Measurements from ENCODE around the gene TENM4. TPM values are rescaled to one million over a fixed set of nuclear protein-coding genes. Genes with fewer than 3 reads are reported as not detected.

The TENM4 gene
- total RNA-seq, 1 donor from 2014 or later = not detected

DNA sequence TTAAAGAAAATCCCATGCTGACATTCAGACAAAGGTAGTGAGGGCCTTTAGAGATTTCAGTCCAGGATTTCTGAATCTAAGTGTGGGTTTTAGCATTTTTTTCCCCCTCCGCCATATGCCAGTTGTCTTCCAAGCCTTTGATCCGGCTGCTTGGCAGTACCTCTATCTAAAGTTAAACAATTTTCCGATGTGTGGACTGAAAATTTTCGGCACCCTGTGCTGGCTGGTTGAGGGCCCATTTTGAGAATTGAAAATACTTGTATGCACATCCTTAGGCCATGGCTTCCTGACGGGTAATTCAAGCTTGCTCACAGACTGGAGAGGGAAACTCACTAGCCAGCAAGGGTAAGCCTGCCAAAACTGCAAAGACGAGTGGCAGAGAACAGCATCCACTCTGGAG lies 734.3 kb downstream of the TENM4 start:
- no peaks in the 10 kb centered on the region for H3K4me1 Mint-ChIP-seq
- intact Hi-C loops (cut with micrococcal nuclease) = no loop called here
- no peaks in the 10 kb centered on the region for H3K9me3 Mint-ChIP-seq
- no peaks in the 10 kb centered on the region for H3K36me3 Mint-ChIP-seq (ENCODE audit: low read depth)
- H3K27me3 Mint-ChIP-seq = peaks cover 2% of the 10 kb centered on the region
- DNase-seq = no peak
- H3K4me3 Mint-ChIP-seq = no peak overlapping the region
- H3K27ac Mint-ChIP-seq = no peak overlapping the region

DNA sequence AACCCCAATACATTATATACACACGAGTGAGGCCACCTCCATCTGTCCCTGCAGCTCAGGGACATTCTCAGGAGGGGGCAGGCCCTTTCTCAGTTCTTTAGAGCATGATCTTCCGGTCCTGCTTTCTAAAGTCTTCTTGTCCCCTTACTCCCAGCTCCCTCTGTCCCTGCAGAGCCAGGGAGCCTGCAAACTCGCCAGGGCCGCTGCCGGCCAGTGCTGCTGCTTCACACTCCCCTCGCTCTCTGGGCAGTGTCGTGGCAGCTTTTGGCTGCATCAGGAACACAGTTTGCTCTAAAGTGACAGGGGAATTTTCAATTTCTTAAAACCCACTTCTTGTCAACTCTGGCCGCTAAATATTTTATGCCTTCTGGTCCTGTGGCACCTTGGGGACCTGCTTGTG lies 736.0 kb downstream of the TENM4 start:
- no peak overlapping the region for H3K27ac Mint-ChIP-seq
- H3K36me3 Mint-ChIP-seq (ENCODE audit: low read depth) = no peaks in the 10 kb centered on the region
- intact Hi-C loops (cut with micrococcal nuclease) = no loop called here
- no peaks in the 10 kb centered on the region for H3K4me1 Mint-ChIP-seq
- DNase-seq = no peak
- H3K27me3 Mint-ChIP-seq = peaks cover 2% of the 10 kb centered on the region
- no peak overlapping the region for H3K4me3 Mint-ChIP-seq
- H3K9me3 Mint-ChIP-seq = no peaks in the 10 kb centered on the region

DNA sequence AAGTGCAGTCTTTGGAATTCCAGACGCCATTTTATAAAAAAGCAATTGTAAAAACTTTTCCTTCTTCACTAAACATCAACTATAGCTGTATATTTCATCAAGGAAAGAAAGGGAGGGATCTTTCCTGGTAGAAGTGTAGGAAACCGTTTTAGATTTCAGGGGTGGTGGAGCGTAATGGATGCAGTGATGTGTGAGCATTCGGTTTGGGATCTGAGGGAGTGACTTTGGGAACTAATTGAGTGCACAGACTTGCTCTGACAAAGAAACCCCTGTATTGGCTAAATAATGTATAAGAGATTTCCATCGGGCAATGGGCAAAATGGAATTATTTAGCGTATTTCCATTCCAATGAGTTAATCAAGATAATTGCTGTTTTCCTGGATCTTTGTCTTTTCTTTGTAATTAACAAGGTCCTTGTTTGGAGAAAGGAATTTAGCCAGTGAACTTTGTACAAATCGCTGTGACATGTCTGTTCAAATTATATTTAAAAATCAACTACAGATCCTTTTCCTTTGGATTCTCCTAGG lies 741.2 kb downstream of the TENM4 start:
- intact Hi-C loops (cut with micrococcal nuclease) = no loop called here
- Mint-ChIP-seq H3K27me3 (peaks cover 11% of the 10 kb centered on the region), H3K36me3 (ENCODE audit: low read depth) (no peaks in the 10 kb centered on the region), H3K9me3 (no peaks in the 10 kb centered on the region), H3K27ac (no peak overlapping the region), H3K4me3 (no peak overlapping the region), H3K4me1 (no peaks in the 10 kb centered on the region)
- DNase-seq = no peak

DNA sequence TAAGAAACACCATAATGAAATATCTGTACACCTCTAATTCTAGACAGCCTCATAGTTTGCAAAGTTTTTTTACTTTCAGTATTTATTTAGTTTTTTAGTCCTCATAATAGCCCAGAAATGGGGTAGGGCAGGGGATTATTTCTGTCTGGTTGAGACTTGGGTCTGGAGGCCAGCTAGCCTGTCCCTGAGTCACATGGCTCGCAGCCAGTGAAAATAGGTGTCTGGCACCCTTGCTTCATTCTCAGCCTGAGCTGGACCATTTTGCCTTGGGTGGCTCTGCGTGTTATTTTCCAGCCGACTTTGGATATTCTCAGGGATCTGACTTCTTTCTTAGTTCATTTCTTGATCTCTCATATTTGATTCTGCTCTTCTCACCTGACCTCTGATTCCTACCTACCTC lies 742.2 kb downstream of the TENM4 start:
- Mint-ChIP-seq H3K27me3 (peaks cover 11% of the 10 kb centered on the region), H3K4me1 (no peaks in the 10 kb centered on the region), H3K9me3 (no peaks in the 10 kb centered on the region), H3K36me3 (ENCODE audit: low read depth) (no peaks in the 10 kb centered on the region), H3K27ac (no peak overlapping the region), H3K4me3 (no peak overlapping the region)
- intact Hi-C loops (cut with micrococcal nuclease) = no loop called here
- DNase-seq = no peak

DNA sequence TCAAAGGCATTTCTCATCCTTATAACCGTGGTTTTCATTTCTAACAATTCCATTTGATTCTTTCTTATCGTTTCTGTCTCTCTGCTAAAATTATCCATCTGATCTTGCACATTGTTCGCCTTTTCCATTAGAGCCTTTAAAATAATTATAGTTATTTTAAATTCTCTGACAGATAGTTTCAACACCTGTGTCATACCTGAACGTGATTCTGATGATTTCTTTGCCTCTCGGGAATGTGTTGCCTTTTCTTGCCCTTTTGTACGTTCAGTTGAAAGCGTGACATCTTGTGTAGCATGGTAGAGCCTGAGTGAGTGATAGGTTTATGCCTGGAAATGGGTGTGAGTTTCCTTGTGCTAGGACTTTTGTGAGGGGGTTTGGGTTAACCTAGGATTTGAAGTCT lies 744.7 kb downstream of the TENM4 start:
- intact Hi-C loops (cut with micrococcal nuclease) = no loop called here
- H3K36me3 Mint-ChIP-seq (ENCODE audit: low read depth) = no peaks in the 10 kb centered on the region
- no peak overlapping the region for H3K27ac Mint-ChIP-seq
- no peak for DNase-seq
- H3K4me3 Mint-ChIP-seq = no peak overlapping the region
- H3K9me3 Mint-ChIP-seq = no peaks in the 10 kb centered on the region
- H3K27me3 Mint-ChIP-seq = peaks cover 14% of the 10 kb centered on the region
- H3K4me1 Mint-ChIP-seq = no peaks in the 10 kb centered on the region

DNA sequence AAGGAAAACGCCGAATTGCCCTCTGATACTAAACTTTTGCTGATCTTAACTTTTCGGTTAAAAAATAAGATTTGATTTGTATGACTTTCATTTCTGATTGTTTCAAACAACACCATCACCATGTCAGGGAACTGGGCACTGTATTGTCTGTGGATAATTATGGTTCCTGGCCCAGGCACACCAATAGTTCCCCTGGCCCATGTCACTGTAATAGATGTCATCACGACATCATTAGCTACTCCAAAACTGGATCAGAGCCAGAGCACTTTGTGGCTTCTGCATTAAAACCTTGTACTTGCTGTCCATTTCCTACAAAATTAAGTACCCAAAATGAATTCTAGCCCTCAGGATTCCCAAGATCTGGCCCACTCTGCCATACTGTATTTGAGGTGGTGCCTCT lies 746.7 kb downstream of the TENM4 start:
- Mint-ChIP-seq H3K9me3 (no peaks in the 10 kb centered on the region), H3K36me3 (ENCODE audit: low read depth) (no peaks in the 10 kb centered on the region), H3K4me1 (no peaks in the 10 kb centered on the region), H3K27ac (no peak overlapping the region), H3K27me3 (peaks cover 17% of the 10 kb centered on the region), H3K4me3 (no peak overlapping the region)
- DNase-seq = no peak
- intact Hi-C loops (cut with micrococcal nuclease) = no loop called here

DNA sequence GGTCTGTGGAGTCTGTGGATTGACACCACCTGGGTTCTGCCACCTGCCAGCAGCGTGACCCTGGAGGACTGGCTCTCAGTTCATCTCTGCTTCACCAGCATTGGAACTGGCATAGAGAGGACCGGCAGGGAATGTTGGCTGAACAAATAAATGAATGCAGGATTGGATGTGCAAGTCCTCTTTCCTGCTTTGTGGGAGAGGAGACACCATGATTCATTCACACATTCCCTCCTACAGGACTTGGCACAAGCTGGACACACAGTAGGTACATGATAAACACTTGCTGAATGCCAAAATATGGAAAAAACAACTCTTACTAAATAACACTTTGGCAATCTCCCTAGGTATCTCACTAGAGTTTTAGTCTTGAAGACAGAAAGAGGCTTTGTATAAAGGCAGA lies 749.6 kb downstream of the TENM4 start:
- no peaks in the 10 kb centered on the region for H3K36me3 Mint-ChIP-seq (ENCODE audit: low read depth)
- DNase-seq = no peak
- H3K27me3 Mint-ChIP-seq = peaks cover 11% of the 10 kb centered on the region
- H3K27ac Mint-ChIP-seq = no peak overlapping the region
- H3K4me1 Mint-ChIP-seq = no peaks in the 10 kb centered on the region
- intact Hi-C loops (cut with micrococcal nuclease) = no loop called here
- no peaks in the 10 kb centered on the region for H3K9me3 Mint-ChIP-seq
- H3K4me3 Mint-ChIP-seq = no peak overlapping the region

DNA sequence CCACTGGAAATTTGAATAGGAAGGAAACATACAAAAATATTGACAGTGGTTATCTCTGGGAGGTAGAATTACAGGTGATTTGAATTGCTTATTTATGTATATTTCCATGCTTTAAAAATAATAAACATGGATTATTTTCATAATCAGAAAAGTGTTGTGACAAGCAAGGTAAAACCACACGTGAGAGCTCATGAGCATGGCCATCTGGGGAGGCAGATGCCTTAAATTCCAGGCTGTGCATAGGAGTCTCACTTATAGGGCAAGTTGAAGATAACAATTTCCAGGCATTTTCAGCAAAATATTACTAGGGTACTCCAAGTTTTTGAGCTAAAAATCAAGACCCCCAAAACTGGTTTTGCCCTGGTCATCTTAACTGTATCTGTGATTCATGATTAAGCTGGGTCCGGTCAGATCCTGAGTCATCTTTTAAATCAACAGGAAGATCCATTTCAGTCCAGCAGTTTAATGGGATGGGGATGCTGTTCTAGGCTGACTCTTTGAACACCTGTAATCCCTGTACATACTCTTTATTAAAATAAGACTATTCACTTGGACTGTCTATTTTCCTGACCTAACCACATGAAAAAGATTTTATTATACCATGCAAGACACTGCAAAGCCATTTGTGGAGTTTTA lies 750.4 kb downstream of the TENM4 start:
- H3K27me3 Mint-ChIP-seq = peaks cover 11% of the 10 kb centered on the region
- intact Hi-C loops (cut with micrococcal nuclease) = no loop called here
- H3K9me3 Mint-ChIP-seq = no peaks in the 10 kb centered on the region
- H3K4me3 Mint-ChIP-seq = no peak overlapping the region
- DNase-seq = no peak
- no peaks in the 10 kb centered on the region for H3K4me1 Mint-ChIP-seq
- H3K27ac Mint-ChIP-seq = no peak overlapping the region
- H3K36me3 Mint-ChIP-seq (ENCODE audit: low read depth) = no peaks in the 10 kb centered on the region

DNA sequence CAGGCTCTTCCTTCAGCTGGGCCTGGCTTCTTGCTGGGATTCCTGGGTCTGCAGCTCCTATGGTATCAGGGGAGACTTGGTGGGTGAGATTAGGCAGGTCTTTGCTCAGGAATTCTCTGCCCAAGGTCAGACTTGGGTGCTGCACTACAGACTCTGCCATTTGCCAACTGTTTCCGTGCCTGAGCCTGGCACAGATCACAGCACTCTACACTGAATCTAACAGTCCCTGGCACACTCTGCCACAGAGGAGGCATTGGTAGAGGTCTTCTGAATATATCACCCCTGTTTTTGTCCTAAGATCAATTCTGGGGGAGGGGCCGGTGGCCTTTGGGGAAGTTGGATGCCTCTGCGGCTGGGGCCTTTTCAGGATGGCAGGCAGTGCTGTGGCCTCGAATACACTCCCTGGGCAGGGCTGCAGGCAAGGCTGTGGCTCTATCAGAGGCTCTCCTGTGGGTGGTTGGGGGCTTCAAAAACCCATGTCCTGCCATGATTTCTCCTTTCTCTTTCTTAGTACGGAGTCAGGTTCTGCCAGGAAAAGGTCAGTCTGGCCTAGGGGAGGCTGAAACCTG lies 751.2 kb downstream of the TENM4 start:
- Mint-ChIP-seq H3K4me1 (peaks cover 2% of the 10 kb centered on the region), H3K4me3 (no peak overlapping the region), H3K9me3 (no peaks in the 10 kb centered on the region), H3K27ac (no peak overlapping the region), H3K36me3 (ENCODE audit: low read depth) (no peaks in the 10 kb centered on the region), H3K27me3 (peaks cover 11% of the 10 kb centered on the region)
- no peak for DNase-seq
- intact Hi-C loops (cut with micrococcal nuclease) = no loop called here

DNA sequence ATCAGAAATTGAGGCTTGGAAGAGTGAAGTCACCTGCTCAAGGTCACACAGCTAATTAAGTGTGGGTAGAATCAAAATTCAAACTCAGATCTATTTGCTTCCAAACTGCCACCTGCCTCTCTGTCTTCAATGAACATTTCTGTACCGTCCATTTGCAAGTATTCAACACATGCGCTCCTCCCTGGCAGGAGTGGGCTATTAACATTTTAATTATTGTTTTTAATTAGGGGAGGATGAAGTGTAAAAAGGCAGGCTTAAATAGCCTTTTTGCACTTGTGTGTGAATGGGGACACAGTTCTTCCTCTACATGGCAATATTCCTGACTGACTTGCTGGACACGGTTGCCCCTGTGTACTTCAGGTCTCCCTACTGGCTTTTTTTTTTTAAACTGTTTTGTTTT lies 751.7 kb downstream of the TENM4 start:
- H3K9me3 Mint-ChIP-seq = no peaks in the 10 kb centered on the region
- H3K4me3 Mint-ChIP-seq = no peak overlapping the region
- intact Hi-C loops (cut with micrococcal nuclease) = no loop called here

DNA sequence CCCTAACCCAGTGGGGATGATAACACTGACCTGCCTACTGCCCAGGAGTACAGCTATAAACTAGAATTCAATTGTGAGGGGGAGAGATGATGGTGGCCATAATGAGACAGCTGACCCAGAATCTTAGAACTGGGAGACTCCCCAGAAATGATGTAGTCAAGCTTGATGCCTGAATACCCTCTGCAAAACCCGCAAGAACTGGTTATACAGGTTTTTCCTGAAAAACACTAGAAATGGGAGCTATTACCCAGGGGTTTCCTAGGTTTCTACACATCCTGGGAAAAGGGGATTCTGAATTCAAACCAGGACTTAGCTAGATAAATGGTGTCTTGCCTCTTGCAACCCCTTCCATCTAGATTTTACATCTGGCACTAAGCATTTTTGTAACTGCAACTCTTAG lies 752.4 kb downstream of the TENM4 start:
- no peaks in the 10 kb centered on the region for H3K36me3 Mint-ChIP-seq (ENCODE audit: low read depth)
- peaks cover 2% of the 10 kb centered on the region for H3K4me1 Mint-ChIP-seq
- DNase-seq = no peak
- no peak overlapping the region for H3K4me3 Mint-ChIP-seq
- peaks cover 11% of the 10 kb centered on the region for H3K27me3 Mint-ChIP-seq
- H3K9me3 Mint-ChIP-seq = no peaks in the 10 kb centered on the region
- H3K27ac Mint-ChIP-seq = no peak overlapping the region
- intact Hi-C loops (cut with micrococcal nuclease) = no loop called here

More for the DNA sequence above, 751.7 kb downstream of the TENM4 start:
- H3K4me1 Mint-ChIP-seq = peaks cover 2% of the 10 kb centered on the region
- no peak for DNase-seq
- H3K27me3 Mint-ChIP-seq = peaks cover 11% of the 10 kb centered on the region
- no peak overlapping the region for H3K27ac Mint-ChIP-seq
- no peaks in the 10 kb centered on the region for H3K36me3 Mint-ChIP-seq (ENCODE audit: low read depth)

DNA sequence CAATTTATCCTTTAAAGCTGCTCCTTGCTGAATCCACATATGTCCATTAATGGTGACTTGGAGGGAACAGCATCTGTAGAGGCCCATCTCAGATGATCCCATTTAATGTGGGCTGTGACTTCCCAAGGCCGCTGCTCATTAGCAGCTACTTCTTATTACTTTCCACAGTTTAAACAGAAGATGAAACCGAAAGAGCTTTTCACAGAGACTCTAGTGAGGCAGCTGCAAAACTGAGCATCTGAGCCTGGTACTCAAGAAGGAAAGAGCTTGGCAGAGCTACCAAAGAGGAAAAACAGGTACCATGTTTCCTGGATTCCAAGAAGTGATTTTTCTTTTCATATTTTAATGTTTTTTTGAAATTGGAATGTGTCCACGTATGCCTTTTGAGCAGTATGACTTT lies 755.7 kb downstream of the TENM4 start:
- Mint-ChIP-seq H3K4me1 (peaks cover 2% of the 10 kb centered on the region), H3K4me3 (no peak overlapping the region), H3K27ac (no peak overlapping the region), H3K36me3 (ENCODE audit: low read depth) (no peaks in the 10 kb centered on the region), H3K27me3 (peaks cover 6% of the 10 kb centered on the region), H3K9me3 (no peaks in the 10 kb centered on the region)
- intact Hi-C loops (cut with micrococcal nuclease) = no loop called here
- no peak for DNase-seq

DNA sequence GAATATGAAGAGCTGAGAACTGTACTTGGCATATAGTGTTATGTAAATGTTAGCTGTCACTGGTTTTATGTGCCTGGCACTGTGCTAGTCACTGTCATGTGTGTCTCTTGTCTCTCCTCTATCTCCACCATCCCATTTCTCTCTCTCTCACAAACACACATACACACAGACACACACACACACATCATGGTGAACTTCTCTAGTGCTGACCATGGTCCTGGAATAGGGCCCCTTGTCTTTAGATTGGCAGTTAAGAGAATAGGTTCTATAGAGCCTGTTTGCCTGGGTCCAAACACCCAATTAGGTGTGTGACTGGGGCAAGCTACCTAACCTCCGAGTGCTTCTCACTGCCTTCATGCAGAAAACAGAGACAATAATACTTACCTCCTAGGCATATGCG lies 756.5 kb downstream of the TENM4 start:
- Mint-ChIP-seq H3K9me3 (no peaks in the 10 kb centered on the region), H3K4me3 (no peak overlapping the region), H3K27ac (no peak overlapping the region), H3K4me1 (peaks cover 2% of the 10 kb centered on the region), H3K36me3 (ENCODE audit: low read depth) (no peaks in the 10 kb centered on the region), H3K27me3 (peaks cover 4% of the 10 kb centered on the region)
- intact Hi-C loops (cut with micrococcal nuclease) = no loop called here
- no peak for DNase-seq

DNA sequence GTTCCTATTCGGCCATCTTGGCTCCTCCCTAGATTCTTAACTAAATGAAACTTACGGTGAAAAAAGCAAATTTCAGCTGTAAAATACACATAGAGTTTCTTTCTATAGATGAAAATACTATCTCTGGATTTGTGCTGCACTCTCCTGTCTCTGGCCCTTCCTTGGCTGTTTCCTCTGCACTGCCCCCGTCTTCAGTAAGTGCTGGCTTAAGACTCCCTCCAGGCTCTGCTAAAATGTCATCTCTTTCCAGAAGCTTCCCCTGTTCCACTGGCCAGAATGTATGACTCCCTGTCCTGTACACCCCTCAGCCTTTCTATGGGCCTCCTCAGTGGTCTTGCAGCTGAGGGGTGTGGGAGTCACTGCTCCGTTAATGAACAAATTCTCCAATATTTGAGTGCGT lies 757.1 kb downstream of the TENM4 start:
- DNase-seq = no peak
- H3K27me3 Mint-ChIP-seq = peaks cover 3% of the 10 kb centered on the region
- intact Hi-C loops (cut with micrococcal nuclease) = no loop called here
- no peak overlapping the region for H3K4me3 Mint-ChIP-seq
- no peak overlapping the region for H3K27ac Mint-ChIP-seq
- peaks cover 2% of the 10 kb centered on the region for H3K4me1 Mint-ChIP-seq
- H3K9me3 Mint-ChIP-seq = no peaks in the 10 kb centered on the region
- no peaks in the 10 kb centered on the region for H3K36me3 Mint-ChIP-seq (ENCODE audit: low read depth)

DNA sequence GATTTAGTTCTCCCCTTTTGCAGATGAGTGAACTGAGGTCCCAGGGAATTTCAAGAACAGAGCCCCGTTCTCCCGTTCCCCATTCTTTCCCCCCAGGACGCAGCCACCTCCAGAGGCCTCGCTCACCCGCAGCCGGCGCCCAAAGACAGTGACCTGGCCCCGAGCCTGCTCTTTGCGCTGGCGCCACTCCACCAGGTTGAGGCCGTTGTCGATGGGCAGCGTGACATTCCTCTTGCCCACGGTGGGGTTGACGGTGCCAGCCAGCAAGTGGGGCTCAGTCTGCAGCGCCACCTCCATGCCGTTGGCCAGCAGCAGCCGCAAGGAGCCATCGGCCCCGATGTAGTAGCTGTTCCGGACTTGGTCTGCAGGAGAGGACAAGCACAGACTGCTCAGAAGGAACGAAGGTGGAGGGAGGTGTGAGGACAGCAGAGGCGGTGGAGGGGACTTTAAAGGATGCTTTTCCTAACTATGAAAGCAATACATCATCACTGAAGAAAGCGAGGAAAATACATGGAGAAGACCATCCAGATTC lies 764.7 kb downstream of the TENM4 start:
- H3K36me3 Mint-ChIP-seq (ENCODE audit: low read depth) = no peaks in the 10 kb centered on the region

More for the DNA sequence above, 764.7 kb downstream of the TENM4 start:
- intact Hi-C loops (cut with micrococcal nuclease) = no loop called here
- H3K4me1 Mint-ChIP-seq = no peaks in the 10 kb centered on the region
- no peak for DNase-seq
- H3K9me3 Mint-ChIP-seq = no peaks in the 10 kb centered on the region
- H3K27ac Mint-ChIP-seq = no peak overlapping the region
- no peaks in the 10 kb centered on the region for H3K27me3 Mint-ChIP-seq
- no peak overlapping the region for H3K4me3 Mint-ChIP-seq
